Pulmonary artery endothelial cell (primary cell): ENCODE results near the gene ACTN4. TPM values are rescaled to one million over a fixed set of nuclear protein-coding genes. Genes with fewer than 3 reads are reported as not detected.
A peak's percentile ranks its signal among the peaks of the same experiment; 100 is the strongest.

ENCODE experiments used
- DNase-seq: peaks from one replicate; pipeline ENCODE4 v3.0.0-alpha.2; 2011; ENCODE audit warnings: low read depth, low spot score
- total RNA-seq: library from RNA; depleted of rRNA; stranded (reverse); fragments of >200 nt; gene quantifications from 2 replicates; pipeline ENCODE4 v1.2.3, GENCODE V29; 2014

The ACTN4 gene
- total RNA-seq, 1 donor from 2014 or later, result 287 TPM

GRCh38 chr19:38660724-38661123 lies 13.3 kb downstream of the ACTN4 start:
- no peak for DNase-seq

- no peak for DNase-seq
Observed at GRCh38 chr19:38661136-38661535, 13.7 kb downstream of the ACTN4 start.

GRCh38 chr19:38661996-38662395 lies 14.5 kb downstream of the ACTN4 start:
- DNase-seq, result no peak

- no peak for DNase-seq
Observed at GRCh38 chr19:38662537-38663155, 15.2 kb downstream of the ACTN4 start.

- DNase-seq, result no peak
Observed at GRCh38 chr19:38663156-38663651, 15.8 kb downstream of the ACTN4 start.

- DNase-seq, result no peak
Observed at GRCh38 chr19:38663957-38664502, 16.6 kb downstream of the ACTN4 start.

GRCh38 chr19:38664503-38665211 lies 17.2 kb downstream of the ACTN4 start:
- no peak for DNase-seq

- DNase-seq, result no peak
Observed at GRCh38 chr19:38665219-38665931, 17.9 kb downstream of the ACTN4 start.

GRCh38 chr19:38665950-38666662 lies 18.7 kb downstream of the ACTN4 start:
- DNase-seq, result peak; percentile 90

GRCh38 chr19:38666663-38667511 lies 19.4 kb downstream of the ACTN4 start:
- DNase-seq, result peak; percentile 83

GRCh38 chr19:38667661-38668171 lies 20.3 kb downstream of the ACTN4 start:
- DNase-seq, result no peak

- DNase-seq, result no peak
Observed at GRCh38 chr19:38669552-38669951, 22.1 kb downstream of the ACTN4 start.

- DNase-seq, result no peak
Observed at GRCh38 chr19:38670921-38671398, 23.5 kb downstream of the ACTN4 start.

- no peak for DNase-seq
Observed at GRCh38 chr19:38671654-38672053, 24.2 kb downstream of the ACTN4 start.

- no peak for DNase-seq
Observed at GRCh38 chr19:38673030-38673429, 25.6 kb downstream of the ACTN4 start.

- DNase-seq, result no peak
Observed at GRCh38 chr19:38674388-38675171, 27.1 kb downstream of the ACTN4 start.

- no peak for DNase-seq
Observed at GRCh38 chr19:38675611-38676010, 28.2 kb downstream of the ACTN4 start.

GRCh38 chr19:38676023-38676877 lies 28.8 kb downstream of the ACTN4 start:
- no peak for DNase-seq
